GM18505 (cell line): ENCODE data around the gene RNF4.
"Not testable (repeated sequence)": the region's sequence is repeated elsewhere in the genome, so short reads cannot be mapped to it uniquely, and the experiment has no call there.

Experiments
- ATAC-seq: cut with Tn5 transposase; IDR thresholded peaks from one replicate; pipeline ENCODE4 v1.9.1; 2021; ENCODE audit not compliant: unreplicated experiment
- POLR2A ChIP-seq: IDR thresholded peaks from 4 replicates; pipeline ENCODE4 v1.6.1; 2011; ENCODE audit warnings: borderline replicate concordance; ENCODE audit not compliant: insufficient read depth, insufficient read length; ENCODE audit errors: extremely low read depth

Gene RNF4

DNA sequence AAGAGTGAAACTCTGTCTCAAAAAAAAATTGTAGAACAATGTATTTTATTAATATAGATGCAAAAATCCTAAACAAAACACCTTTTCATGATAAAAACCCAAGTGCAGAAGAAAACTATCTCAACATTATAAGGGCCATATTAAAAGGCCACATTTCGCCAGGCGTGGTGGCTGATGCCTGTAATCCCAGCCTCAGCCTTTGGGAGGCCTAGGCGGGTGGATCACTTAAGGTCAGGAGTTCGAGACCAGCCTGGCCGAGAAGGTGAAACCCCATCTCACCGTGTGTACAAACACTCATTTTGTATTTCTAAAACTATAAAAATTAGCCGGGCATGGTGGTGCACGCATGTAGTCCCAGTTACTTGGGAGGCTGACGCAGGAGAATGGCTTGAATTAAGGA lies 57.7 kb downstream of the RNF4 start:
- no peak for ATAC-seq
- no peak for TF ChIP-seq POLR2A

DNA sequence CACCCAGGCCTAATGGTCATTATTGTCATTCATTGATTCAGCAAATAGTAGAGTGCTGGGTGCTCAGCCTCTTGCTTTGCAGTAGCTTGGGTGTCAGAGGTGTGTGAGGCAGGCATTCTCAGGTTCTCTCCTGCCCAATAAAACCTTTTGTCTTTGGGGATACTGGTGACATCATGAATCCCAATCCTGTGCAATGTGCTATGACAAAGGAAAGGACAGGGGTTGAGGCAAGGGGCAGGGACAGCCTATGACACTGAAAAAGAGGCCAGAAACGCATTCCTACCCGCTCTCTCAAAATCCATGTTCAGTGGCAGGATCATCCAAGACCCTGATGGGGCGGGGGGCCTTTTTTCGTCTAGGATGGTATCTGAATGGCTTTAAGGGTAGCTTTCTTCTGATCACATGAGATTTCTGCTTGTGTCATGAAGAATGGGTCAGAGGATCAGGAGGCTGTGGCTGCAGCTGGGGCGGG lies 66.0 kb downstream of the RNF4 start:
- ATAC-seq, result no peak
- TF ChIP-seq POLR2A, result no peak

DNA sequence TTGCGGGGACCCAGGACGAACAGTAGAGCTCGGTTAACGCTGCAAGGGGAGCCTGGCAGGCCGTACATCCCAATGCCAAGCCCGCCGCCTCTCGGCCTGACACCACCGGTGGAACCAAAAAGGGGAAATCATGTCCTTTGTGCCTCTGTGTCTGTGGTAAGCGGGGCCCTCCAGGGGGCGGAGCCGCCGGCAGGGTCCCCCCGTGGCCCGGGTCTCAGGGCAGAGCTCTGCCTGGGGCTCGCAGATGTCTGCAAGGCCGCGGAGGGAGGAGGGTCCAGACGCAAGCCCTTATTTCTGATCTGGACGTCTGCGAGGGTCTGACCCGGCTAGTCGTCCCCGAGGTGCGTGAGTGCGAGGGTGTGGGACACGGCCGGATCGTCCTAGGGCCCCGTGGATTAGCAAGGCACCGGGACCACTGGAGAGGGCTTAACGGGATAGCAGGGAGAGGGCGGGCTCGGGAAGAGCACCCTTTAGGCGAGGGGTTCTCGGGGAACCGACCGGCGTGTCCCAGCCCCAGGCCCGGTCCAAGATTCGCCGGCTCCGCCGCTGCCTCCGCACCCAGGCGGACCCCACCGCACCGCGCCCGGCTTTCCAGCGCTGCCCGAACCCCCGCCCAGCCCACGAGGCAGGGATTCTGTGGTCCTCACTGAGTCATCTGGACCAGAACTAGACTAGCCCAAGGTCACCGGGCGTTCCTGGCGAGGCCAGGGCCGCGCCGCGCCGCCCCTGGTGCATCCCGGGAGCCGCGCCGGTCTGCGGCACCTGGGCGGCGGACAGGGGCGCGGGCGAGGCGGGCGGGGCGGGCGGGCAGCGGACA lies 66.7 kb downstream of the RNF4 start:
- peak; percentile 48 for TF ChIP-seq POLR2A
- ATAC-seq, result peak; percentile 19

DNA sequence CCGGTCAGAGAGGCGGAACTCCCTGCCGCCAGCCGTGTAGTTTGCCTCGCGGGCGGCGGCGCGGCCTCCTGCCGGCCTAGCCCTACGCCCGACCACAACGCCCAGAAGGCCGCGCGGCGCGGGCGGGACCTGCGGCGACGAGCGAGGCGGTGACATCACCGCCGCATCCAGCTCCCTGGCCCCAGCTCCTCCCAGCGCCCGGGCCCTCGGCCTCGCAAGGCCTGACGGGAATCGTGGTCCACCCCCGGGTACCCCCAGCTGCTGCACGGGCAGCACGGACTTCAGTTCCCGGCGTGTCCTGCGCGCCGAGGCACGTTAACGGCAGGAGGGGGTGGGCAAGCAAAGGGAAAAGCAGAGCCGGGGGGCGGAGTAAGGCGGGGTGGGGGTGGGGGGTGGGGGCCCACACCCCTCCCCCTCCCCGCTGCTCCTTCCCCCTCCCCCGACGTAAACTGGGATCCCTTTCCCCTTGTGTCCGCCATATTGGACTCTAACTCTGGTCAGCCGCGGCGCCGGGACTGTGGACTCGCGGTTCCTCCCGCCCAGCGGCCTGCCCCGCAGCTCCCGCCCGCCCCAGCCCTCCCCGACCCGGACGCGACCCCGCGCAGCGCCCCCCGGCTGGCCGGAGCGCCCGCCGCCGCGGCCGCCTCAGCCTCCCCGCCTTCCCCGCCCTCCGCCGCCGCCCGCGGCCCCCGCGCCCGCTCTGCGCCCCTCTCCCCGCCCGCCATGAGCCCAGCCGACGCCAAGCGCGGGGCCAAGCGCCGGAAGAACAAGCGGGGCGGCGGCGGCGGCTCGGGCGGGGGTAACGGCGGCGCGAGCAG lies 67.5 kb downstream of the RNF4 start, which contains the start of gene FAM193A:
Gene FAM193A (plus strand): TSS at position 455 of the 818 bp plus-strand sequence. CDS start 269 bp downstream, at position 724.
- TF ChIP-seq POLR2A, result peak; percentile 51
- peak; percentile 83 for ATAC-seq

DNA sequence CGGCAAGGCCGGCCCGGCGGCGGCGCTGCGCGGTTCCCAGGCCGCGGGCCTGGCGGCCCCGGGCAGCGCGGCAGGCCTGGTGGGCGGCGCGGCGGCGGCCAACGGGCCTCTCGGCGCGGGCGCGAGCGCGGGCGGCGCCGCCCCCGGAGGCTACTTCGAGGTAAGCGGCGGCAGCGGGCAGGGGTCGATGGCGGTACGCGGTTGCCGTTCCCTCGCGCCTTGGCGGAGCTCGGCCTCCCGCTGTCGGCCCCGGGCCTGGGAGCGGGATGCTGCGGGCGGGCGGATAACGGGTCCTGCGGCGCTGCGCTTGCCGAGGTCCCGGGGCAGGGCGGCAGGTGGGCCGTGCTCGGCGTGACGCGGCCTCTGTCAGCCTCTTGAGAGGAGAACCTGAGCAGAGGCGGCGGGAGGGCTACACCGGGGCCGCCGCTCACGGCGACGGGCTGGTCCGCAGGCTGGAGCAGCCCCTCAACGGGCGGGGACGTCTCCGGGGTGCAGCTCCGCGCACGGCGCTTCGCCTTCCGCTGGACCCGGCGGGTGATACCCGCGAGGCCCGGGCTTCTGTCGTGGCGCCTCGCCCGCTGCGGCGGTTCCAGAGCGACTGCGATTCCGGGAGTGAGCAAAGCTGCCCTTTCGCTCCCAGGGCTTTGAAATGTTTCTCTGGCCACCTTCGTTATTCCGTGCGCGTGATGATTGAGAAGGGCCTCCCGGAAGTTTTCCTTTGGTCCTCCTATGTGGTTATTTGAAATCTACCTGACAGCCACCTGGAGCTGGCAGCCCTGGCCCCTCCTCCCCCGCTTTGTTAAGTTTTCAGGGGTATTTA lies 68.3 kb downstream of the RNF4 start:
- TF ChIP-seq POLR2A, result peak; percentile 44
- peak; percentile 28 for ATAC-seq

DNA sequence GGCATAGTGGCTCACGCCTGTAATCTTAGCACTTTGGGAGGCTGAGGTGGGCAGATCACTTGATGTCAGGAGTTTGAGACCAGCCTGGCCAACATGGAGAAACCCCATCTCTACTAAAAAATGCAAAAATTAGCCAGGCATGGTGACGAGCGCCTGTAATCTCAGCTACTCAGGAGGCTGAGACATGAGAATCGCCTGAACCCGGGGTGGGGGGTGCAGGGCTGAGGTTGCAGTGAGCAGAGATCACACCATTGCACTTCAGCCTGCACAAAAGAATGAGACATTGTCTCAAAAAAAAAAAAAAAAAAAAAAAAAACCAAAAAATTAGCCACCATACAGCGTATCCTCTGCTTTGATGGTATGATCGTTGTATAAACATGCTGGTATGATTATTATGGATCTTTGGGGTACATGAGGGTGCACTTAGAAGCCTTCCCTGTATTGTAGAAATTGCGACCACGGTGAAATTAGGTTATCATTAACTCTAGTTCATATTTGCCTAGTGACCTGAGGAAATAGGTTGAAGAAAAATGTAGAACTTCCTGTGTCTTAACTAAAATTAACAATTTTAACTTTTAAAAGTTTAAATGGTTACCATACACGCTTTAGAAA lies 74.8 kb downstream of the RNF4 start:
- not testable (repeated sequence) for ATAC-seq

DNA sequence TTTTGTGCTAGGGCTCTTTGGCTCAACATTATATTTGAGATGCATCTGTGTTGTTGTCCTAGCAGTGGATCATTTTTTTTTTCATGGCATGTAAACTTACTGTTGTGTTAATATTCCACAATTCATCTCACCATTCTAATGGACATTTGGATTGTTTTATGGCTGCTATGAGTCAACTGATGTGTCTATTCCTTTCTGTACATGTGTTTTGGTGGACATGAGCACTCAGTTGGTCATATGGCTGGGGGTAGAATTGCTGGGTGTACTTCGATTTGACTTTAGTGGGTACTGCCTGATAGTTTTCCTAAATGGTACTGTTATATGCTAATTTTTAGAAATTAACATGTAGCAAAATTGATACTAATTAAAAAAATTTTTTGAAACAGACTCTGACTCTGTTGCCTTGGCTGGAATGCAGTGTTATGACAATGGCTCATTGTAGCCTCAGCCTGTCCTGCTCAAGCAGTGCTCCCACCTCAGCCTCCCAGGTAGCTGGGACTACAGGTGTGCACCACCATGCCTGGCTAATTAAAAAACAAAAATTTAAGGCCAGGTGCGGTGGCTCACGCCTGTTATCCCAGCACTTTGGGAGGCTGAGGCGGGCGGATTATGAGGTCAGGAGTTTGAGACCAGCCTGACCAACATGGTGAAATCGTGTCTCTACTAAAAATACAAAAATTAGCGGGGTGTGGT lies 76.6 kb downstream of the RNF4 start:
- no peak for TF ChIP-seq POLR2A
- no peak for ATAC-seq

DNA sequence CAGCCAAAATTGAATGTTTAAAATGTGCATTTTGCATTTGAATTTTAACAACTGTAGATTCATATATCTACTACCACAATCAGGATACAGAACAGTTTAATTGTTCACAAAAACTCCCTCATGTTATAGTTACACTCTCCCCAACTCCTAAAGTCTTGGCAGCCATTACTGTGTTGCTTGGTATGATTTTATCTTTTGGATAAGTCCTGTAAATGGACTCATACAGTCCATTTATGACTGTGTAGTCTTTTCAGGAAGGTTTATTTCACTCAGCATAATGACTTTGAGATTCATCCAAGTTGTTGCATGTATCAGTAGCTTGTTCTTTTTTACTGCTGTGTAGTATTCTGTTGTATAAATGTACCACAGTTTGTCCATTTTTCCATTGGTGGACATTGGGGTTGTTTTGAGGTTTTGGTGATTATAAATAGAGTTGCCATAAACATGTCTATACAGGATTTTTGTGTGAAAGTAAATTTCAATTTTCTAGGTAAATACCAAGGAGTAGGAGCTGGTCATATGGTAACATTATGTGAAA lies 77.4 kb downstream of the RNF4 start:
- ATAC-seq, result no peak
- no peak for TF ChIP-seq POLR2A

DNA sequence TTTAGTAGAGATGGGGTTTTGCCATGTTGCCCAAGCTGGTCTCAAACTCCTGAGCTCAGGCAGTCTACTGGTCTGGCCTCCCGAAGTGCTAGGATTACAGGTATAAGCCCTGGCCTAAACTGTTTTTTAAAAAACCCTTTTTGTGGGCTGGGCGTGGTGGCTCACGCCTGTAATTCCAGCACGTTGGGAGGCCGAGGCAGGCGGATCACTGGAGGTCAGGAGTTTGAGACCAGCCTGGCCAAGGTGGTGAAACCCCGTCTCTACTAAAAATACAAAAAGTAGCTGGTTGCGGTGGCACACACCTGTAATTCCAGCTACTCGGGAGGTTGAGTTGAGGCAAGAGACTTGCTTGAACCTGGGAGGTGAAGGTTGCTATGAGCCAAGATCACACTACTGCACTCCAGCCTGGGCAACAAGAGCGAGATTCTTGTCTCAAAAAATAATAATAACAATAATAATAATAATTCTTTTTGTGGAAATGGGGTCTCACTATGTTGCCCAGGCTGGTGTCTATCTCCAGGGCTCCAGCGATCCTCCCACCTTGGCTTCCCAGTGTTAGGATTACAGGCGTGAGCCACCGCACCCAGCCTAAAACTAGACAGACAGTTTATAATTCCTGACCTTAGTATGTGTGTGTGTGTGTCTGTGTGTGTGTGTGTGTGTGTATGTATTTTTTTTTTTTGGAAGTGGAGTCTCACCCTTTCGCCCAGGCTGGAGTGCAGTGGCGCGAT lies 78.2 kb downstream of the RNF4 start:
- ATAC-seq, result not testable (repeated sequence)

DNA sequence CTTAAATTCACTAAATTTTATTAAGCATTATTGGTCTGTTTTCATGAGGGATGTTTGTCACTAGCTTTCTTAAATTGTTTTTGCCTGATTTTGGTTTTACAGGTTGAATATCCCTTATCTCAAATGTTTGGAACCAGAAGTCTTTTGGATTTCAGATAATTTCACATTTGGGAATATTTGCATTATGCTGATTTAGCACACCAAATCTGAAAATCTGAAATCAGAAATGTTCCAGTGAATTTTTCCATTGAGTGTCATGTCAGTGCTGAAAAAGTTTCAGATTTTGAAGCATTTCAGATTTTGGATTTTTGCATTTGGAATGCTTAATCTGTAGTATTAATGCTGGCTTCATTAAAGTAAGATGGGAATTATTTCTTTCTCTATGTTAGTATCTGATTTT lies 82.2 kb downstream of the RNF4 start:
- ATAC-seq, result no peak
- TF ChIP-seq POLR2A, result no peak

DNA sequence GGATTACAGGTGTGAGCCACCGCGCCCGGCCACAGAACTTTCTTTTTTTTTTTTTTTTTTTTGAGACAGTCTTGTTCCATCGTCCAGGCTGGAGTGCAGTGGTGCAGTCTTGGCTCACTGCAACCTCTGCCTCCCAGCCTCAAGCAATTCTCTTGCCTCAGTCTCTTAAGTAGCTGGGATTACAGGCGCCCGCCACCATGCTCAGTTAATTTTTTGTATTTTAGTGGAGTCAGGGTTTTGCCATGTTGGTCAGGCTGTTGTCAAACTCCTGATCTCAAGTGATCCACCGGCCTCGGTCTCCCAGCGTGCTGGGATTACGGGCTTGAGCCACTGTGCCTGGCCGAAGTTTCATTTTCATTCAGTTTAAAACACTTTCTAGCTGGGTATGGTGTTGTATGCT lies 83.9 kb downstream of the RNF4 start:
- TF ChIP-seq POLR2A, result no peak
- no peak for ATAC-seq
